Measurements from ENCODE around the gene CFAP299. TPM values are rescaled to one million over a fixed set of nuclear protein-coding genes. Genes with fewer than 3 reads are reported as not detected.

Gene CFAP299
- total and polyA plus RNA-seq, 2 donors from 2014 or later, result 1.1 TPM; not detected in 1

GRCh38 chr4:80909938-80910337, 574.4 kb downstream of the CFAP299 start:
- Histone ChIP-seq H3K36me3 (ENCODE audit: control insufficient read depth in 2 of 3, insufficient read depth in 3 of 3, low read length in 3 of 3) (no peaks in the 10 kb centered on the region), H3K4me1 (ENCODE audit: control insufficient read depth in 2 of 3, insufficient read depth in 2 of 3, low read depth in 1 of 3, low read length in 3 of 3) (no peaks in the 10 kb centered on the region), H3K9ac (ENCODE audit: low read length in 3 of 3) (no peak overlapping the region), H3K27me3 (ENCODE audit: control insufficient read depth, insufficient read depth, low read length) (no peaks in the 10 kb centered on the region), H3K27ac (ENCODE audit: low read depth in 2 of 2, low read length in 2 of 2) (no peak overlapping the region), H3K4me3 (ENCODE audit: low read length in 3 of 3) (no peak overlapping the region), H3K9me3 (ENCODE audit: control insufficient read depth in 2 of 3, insufficient read depth in 1 of 3, low read length in 3 of 3) (no peaks in the 10 kb centered on the region)
- intact Hi-C loops (cut with DNase I), result no loop called here
- FAIRE-seq (no peak), DNase-seq (no peak)
- no peak for TF ChIP-seq CTCF (IDR thresholded peaks at IDR 0.05; ENCODE audit: borderline replicate concordance, extremely low read depth, insufficient read depth)

- H3K27ac ChIP-seq (ENCODE audit: low read depth in 2 of 2, low read length in 2 of 2), result no peak overlapping the region
- intact Hi-C loops (cut with DNase I), result no loop called here
- H3K9ac ChIP-seq (ENCODE audit: low read length in 3 of 3), result no peak overlapping the region
- FAIRE-seq (no peak), DNase-seq (no peak)
- H3K4me1 ChIP-seq (ENCODE audit: control insufficient read depth in 2 of 3, insufficient read depth in 2 of 3, low read depth in 1 of 3, low read length in 3 of 3), result no peaks in the 10 kb centered on the region
- no peaks in the 10 kb centered on the region for H3K9me3 ChIP-seq (ENCODE audit: control insufficient read depth in 2 of 3, insufficient read depth in 1 of 3, low read length in 3 of 3)
- H3K36me3 ChIP-seq (ENCODE audit: control insufficient read depth in 2 of 3, insufficient read depth in 3 of 3, low read length in 3 of 3), result no peaks in the 10 kb centered on the region
- no peak for TF ChIP-seq CTCF (IDR thresholded peaks at IDR 0.05; ENCODE audit: borderline replicate concordance, extremely low read depth, insufficient read depth)
- H3K4me3 ChIP-seq (ENCODE audit: low read length in 3 of 3), result no peak overlapping the region
- H3K27me3 ChIP-seq (ENCODE audit: control insufficient read depth, insufficient read depth, low read length), result no peaks in the 10 kb centered on the region
Measured at GRCh38 chr4:80911458-80911857, 575.9 kb downstream of the CFAP299 start.

- Histone ChIP-seq H3K27ac (ENCODE audit: low read depth in 2 of 2, low read length in 2 of 2) (no peak overlapping the region), H3K9me3 (ENCODE audit: control insufficient read depth in 2 of 3, insufficient read depth in 1 of 3, low read length in 3 of 3) (no peaks in the 10 kb centered on the region), H3K4me1 (ENCODE audit: control insufficient read depth in 2 of 3, insufficient read depth in 2 of 3, low read depth in 1 of 3, low read length in 3 of 3) (no peaks in the 10 kb centered on the region), H3K27me3 (ENCODE audit: control insufficient read depth, insufficient read depth, low read length) (no peaks in the 10 kb centered on the region), H3K36me3 (ENCODE audit: control insufficient read depth in 2 of 3, insufficient read depth in 3 of 3, low read length in 3 of 3) (no peaks in the 10 kb centered on the region), H3K9ac (ENCODE audit: low read length in 3 of 3) (no peak overlapping the region), H3K4me3 (ENCODE audit: low read length in 3 of 3) (no peak overlapping the region)
- intact Hi-C loops (cut with DNase I), result no loop called here
- no peak for TF ChIP-seq CTCF (IDR thresholded peaks at IDR 0.05; ENCODE audit: borderline replicate concordance, extremely low read depth, insufficient read depth)
- FAIRE-seq, result no peak
- DNase-seq, result no peak
Measured at GRCh38 chr4:80912350-80912749, 576.8 kb downstream of the CFAP299 start.

- no peak for TF ChIP-seq CTCF (IDR thresholded peaks at IDR 0.05; ENCODE audit: borderline replicate concordance, extremely low read depth, insufficient read depth)
- intact Hi-C loops (cut with DNase I), result no loop called here
- no peak for FAIRE-seq
Measured at GRCh38 chr4:80913381-80913780, 577.9 kb downstream of the CFAP299 start.

More at GRCh38 chr4:80913381-80913780, 577.9 kb downstream of the CFAP299 start:
- no peaks in the 10 kb centered on the region for H3K36me3 ChIP-seq (ENCODE audit: control insufficient read depth in 2 of 3, insufficient read depth in 3 of 3, low read length in 3 of 3)
- no peak overlapping the region for H3K27ac ChIP-seq (ENCODE audit: low read depth in 2 of 2, low read length in 2 of 2)
- no peaks in the 10 kb centered on the region for H3K27me3 ChIP-seq (ENCODE audit: control insufficient read depth, insufficient read depth, low read length)
- no peak overlapping the region for H3K4me3 ChIP-seq (ENCODE audit: low read length in 3 of 3)
- no peak for DNase-seq
- no peaks in the 10 kb centered on the region for H3K9me3 ChIP-seq (ENCODE audit: control insufficient read depth in 2 of 3, insufficient read depth in 1 of 3, low read length in 3 of 3)
- no peaks in the 10 kb centered on the region for H3K4me1 ChIP-seq (ENCODE audit: control insufficient read depth in 2 of 3, insufficient read depth in 2 of 3, low read depth in 1 of 3, low read length in 3 of 3)
- H3K9ac ChIP-seq (ENCODE audit: low read length in 3 of 3), result no peak overlapping the region

Data from kidney (tissue), 14 donors.